Psoas muscle (tissue), 8 donors: ENCODE measurements around the gene LPAR3. TPM values are rescaled to one million over a fixed set of nuclear protein-coding genes. Genes with fewer than 3 reads are reported as not detected.

Source experiments
- ATAC-seq, 4 donors: fragments of 200-7000 bp; cut with Tn5 transposase; one replicate each; pipeline ENCODE4 v1.9.1; 2020; ENCODE audit warnings: moderate library complexity in 3 of 4, mild to moderate bottlenecking in 2 of 4
- DNase-seq, 2 donors: peaks; one replicate each; pipeline ENCODE4 v3.0.0-alpha.2; 2020
- H3K27ac ChIP-seq: fragments of 200-600 bp; one replicate; pipeline ENCODE4 v1.8.0; 2022
- H3K27me3 ChIP-seq, 3 donors: fragments of 200-600 bp in 1 of 3; one replicate each; pipeline versions ENCODE4 v1.6.1 to v1.8.0; 2013 to 2022; ENCODE audit warnings: low read length in 2 of 3, mild to moderate bottlenecking in 2 of 3, moderate library complexity in 1 of 3; ENCODE audit not compliant: insufficient read depth in 3 of 3
- H3K36me3 ChIP-seq, 2 donors: fragments of 200-600 bp in 1 of 2; one replicate each; pipeline versions ENCODE4 v1.6.1 to v1.8.0; 2013 to 2022; ENCODE audit warnings: low read depth in 1 of 2, mild to moderate bottlenecking in 1 of 2, moderate library complexity in 1 of 2; ENCODE audit not compliant: insufficient read depth in 1 of 2
- H3K4me1 ChIP-seq: fragments of 200-600 bp; one replicate; pipeline ENCODE4 v1.8.0; 2022
- H3K4me3 ChIP-seq: fragments of 200-600 bp; one replicate; pipeline ENCODE4 v1.8.0; 2022; ENCODE audit warnings: mild to moderate bottlenecking
- H3K9me3 ChIP-seq: fragments of 200-600 bp; one replicate; pipeline ENCODE4 v1.8.0; 2022
- WGBS, 3 donors: extraction: QIAGEN DNeasy Blood & Tissue Kit; methylation state at CpG; one replicate each; pipeline versions ENCODE4 v1.1.6 to v1.1.7; 2013; 5-methylcytosine and 5-hydroxymethylcytosine counted together
- intact Hi-C, 2 donors: fragments of 100-400 bp; cut with DNase I; formaldehyde crosslinking; loops; one replicate each; pipeline versions ENCODE4 v1.11.0 to v1.14.2; 2022
- polyA plus RNA-seq, 3 donors: library from polyadenylated mRNA; stranded (reverse); fragments of 200-250 nt; gene quantifications; one replicate each; pipeline ENCODE4 v1.2.3, GENCODE V29; 2013
- total RNA-seq, 4 donors: library from RNA; stranded (reverse); fragmentation: NEBNext Ultra II Directional in 2 of 4; extraction: Animal tissue kit (Norgen Biotek cat#: 25700) in 2 of 4; gene quantifications; one replicate each; pipeline versions ENCODE4 v1.2.1 to v1.2.4, GENCODE V29; 2021 to 2023
- TF ChIP-seq, protein P1 (sequence below): fragments of 200-600 bp; IDR thresholded peaks from one replicate; pipeline ENCODE4 v1.8.0; 2022; ENCODE audit warnings: antibody characterized with exemption
- donor health status: healthy with polysubstance abuse.
- donor health status: DM: no; HTN: no; CAD: no; lungs with moderate emphysema.
- donor health status: Bipolar disorder and iron deficiency.
- donor health status: healthy.
- donor health status: DM: yes; HTN: yes; CAD: no.
- donor health status: DM: no; HTN: no; CAD: no.
- donor health status: DM: no; HTN: no; CAD: no.
- donor health status: DM: yes; HTN: yes; CAD: no.

The LPAR3 gene
- total and polyA plus RNA-seq, 7 donors: 0.01 to 0.20 (median 0.03) TPM; not detected in 4

DNA sequence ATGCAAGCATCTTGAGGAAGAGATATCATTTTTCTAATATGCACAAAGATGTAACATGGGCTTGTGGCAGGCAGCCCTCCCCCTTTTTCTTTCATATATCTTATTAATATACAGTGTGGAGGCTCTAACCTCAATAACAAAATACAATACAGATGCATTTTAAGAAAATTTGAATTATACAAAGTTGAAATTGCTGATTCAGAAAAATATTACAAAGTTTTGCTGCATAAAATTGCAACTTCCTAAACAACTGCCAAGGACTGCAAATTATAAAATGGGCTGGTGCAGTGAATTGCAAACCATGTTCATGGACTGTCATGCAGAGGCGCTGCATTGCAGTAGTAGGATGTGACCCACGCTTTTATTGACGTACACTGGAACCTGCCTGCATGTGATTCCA is 84.0 kb downstream of the LPAR3 start:
- TF ChIP-seq, protein P1, sequence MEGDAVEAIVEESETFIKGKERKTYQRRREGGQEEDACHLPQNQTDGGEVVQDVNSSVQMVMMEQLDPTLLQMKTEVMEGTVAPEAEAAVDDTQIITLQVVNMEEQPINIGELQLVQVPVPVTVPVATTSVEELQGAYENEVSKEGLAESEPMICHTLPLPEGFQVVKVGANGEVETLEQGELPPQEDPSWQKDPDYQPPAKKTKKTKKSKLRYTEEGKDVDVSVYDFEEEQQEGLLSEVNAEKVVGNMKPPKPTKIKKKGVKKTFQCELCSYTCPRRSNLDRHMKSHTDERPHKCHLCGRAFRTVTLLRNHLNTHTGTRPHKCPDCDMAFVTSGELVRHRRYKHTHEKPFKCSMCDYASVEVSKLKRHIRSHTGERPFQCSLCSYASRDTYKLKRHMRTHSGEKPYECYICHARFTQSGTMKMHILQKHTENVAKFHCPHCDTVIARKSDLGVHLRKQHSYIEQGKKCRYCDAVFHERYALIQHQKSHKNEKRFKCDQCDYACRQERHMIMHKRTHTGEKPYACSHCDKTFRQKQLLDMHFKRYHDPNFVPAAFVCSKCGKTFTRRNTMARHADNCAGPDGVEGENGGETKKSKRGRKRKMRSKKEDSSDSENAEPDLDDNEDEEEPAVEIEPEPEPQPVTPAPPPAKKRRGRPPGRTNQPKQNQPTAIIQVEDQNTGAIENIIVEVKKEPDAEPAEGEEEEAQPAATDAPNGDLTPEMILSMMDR: no peak
- Histone ChIP-seq H3K4me1 (no peaks in the 10 kb centered on the region), H3K4me3 (no peak overlapping the region), H3K27ac (no peak overlapping the region), H3K36me3 (no peaks in the 10 kb centered on the region), H3K27me3 (peaks cover 0 to 3% (median 1%) of the 10 kb centered on the region in 3 donors), H3K9me3 (no peaks in the 10 kb centered on the region)
- WGBS, 3 donors: 92 to 95% (median 93%) methylated on average over 3 of the region's 3 CpGs
- intact Hi-C loops: no loop called here
- ATAC-seq: no peak
- no peak for DNase-seq

DNA sequence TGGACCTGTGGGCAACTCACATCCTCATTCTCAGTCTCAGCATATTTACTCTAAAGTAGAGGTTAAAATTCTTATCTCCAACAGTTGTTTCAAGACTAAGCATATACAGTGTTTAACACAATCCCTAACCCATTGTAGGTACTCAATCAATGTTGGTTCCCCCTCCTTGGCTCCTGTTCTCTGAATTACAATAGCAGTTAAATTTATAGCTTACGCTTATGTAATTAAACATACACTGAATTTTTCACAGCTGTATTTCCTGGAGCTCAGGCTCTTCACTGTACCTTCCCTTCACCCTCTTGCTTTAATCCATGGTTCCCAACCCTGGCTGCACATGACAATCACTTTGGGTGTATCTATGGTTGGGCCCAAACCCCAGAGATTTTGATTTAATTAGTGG is 89.4 kb downstream of the LPAR3 start:
- no peak for ATAC-seq
- Histone ChIP-seq H3K36me3 (no peaks in the 10 kb centered on the region), H3K4me3 (no peak overlapping the region), H3K27ac (no peak overlapping the region), H3K27me3 (peaks cover 0 to 3% (median 1%) of the 10 kb centered on the region in 3 donors), H3K4me1 (no peaks in the 10 kb centered on the region), H3K9me3 (no peaks in the 10 kb centered on the region)
- intact Hi-C loops: no loop called here
- WGBS, 3 donors: 88 to 97% (median 97%) methylated on average over 1 of the region's 1 CpG
- no peak for DNase-seq
- TF ChIP-seq, protein P1: no peak

GRCh38 chr1:84802567-84803232 is 90.3 kb downstream of the LPAR3 start:
- Histone ChIP-seq H3K9me3 (no peaks in the 10 kb centered on the region), H3K27me3 (peaks cover 0 to 3% (median 1%) of the 10 kb centered on the region in 3 donors), H3K4me1 (no peaks in the 10 kb centered on the region), H3K27ac (no peak overlapping the region), H3K36me3 (no peaks in the 10 kb centered on the region), H3K4me3 (no peak overlapping the region)
- TF ChIP-seq, protein P1: no peak
- DNase-seq: no peak
- intact Hi-C loops: no loop called here
- 74 to 84% (median 82%) methylated on average over 1 of the region's 1 CpG for WGBS, 3 donors
- no peak for ATAC-seq

- Histone ChIP-seq H3K27ac (no peak overlapping the region), H3K27me3 (peaks cover 0 to 3% (median 1%) of the 10 kb centered on the region in 3 donors), H3K36me3 (no peaks in the 10 kb centered on the region), H3K9me3 (no peaks in the 10 kb centered on the region), H3K4me1 (no peaks in the 10 kb centered on the region), H3K4me3 (no peak overlapping the region)
- intact Hi-C loops: no loop called here
- DNase-seq (no peak), ATAC-seq (no peak)
- TF ChIP-seq, protein P1: no peak
- 78 to 81% (median 80%) methylated on average over 7 of the region's 7 CpGs for WGBS, 3 donors
Observed at GRCh38 chr1:84800090-84801073, 92.6 kb downstream of the LPAR3 start.
